Measurements from ENCODE around the gene HID1. TPM values are rescaled to one million over a fixed set of nuclear protein-coding genes. Genes with fewer than 3 reads are reported as not detected.

The HID1 gene
- total and polyA plus RNA-seq, 8 donors = 36.5 to 304 (median 82.2) TPM

DNA sequence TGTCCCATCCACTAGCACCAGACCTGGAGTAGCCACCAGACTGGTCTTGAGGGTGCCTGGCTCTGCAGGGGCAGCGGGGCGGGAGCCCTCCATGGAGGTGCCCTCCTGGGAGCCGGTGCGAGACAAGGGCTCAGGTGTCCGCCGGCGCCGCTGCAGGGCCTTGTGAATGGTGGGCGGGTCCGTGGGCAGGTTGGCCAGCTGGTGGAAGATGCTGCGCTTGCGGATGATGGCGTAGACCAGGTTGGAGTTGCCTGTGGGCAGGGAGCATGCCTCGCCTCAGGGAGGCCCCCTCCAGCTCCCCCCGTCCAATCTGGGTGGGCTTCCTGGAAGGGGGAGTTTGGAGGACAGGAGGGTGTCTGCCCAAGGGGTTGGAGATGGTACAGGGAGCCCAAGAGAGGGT, 18.4 kb downstream of the HID1 start:
- 87 to 95% (median 91%) methylated on average over 7 to 15 of the region's 15 CpGs for WGBS, 5 donors
- peaks cover 37 to 81% (median 75%) of the 10 kb centered on the region in 4 donors for H3K36me3 ChIP-seq
- peaks cover 0 to 6% (median 2%) of the 10 kb centered on the region in 4 donors for H3K4me1 ChIP-seq
- no peak overlapping the region for H3K27ac ChIP-seq
- no peak for DNase-seq
- H3K4me3 ChIP-seq = no peak overlapping the region
- H3K27me3 ChIP-seq = peaks cover 0 to 27% (median 0%) of the 10 kb centered on the region in 3 donors
- intact Hi-C loops (cut with DNase I; ENCODE audit: low total_unique reads) = no loop called here
- H3K9me3 ChIP-seq = no peaks in the 10 kb centered on the region
- TF ChIP-seq CTCF (IDR thresholded peaks at IDR 0.05) = no peak
- TF ChIP-seq POLR2A (IDR thresholded peaks at IDR 0.05) = no peak
- no peak for TF ChIP-seq POLR2AphosphoS5 (IDR thresholded peaks at IDR 0.05)
- TF ChIP-seq EP300 (IDR thresholded peaks at IDR 0.05) = no peak

DNA sequence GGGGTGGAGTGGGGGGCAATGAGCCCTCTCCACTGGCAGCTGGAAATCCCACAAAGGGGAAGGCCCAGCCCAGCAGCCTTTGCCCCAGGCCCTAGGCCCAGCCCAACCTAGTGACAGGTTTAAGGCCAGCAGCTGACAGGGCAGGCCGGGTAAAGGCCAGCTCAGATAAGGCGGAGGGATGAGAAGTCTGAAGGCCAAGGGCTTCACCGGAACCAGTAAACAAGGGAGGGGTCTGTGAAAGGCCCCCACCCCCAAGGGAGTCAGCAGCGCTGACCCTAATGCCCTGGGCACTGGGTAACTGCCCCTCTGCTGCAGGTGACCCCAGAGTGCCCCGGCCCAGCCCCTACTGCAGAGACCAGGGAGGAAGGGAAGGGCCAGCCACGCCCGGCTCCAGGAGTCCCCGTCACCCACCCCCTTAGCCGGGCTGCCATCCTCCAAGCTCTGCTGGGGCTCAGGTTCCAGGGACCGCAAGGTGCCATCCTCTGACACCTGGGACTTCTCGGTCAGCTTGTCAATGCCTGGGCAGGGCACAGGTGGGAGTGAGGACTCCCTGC, 19.3 kb downstream of the HID1 start:
- DNase-seq = no peak
- no peak for TF ChIP-seq EP300 (IDR thresholded peaks at IDR 0.05)
- intact Hi-C loops (cut with DNase I; ENCODE audit: low total_unique reads) = no loop called here

DNA sequence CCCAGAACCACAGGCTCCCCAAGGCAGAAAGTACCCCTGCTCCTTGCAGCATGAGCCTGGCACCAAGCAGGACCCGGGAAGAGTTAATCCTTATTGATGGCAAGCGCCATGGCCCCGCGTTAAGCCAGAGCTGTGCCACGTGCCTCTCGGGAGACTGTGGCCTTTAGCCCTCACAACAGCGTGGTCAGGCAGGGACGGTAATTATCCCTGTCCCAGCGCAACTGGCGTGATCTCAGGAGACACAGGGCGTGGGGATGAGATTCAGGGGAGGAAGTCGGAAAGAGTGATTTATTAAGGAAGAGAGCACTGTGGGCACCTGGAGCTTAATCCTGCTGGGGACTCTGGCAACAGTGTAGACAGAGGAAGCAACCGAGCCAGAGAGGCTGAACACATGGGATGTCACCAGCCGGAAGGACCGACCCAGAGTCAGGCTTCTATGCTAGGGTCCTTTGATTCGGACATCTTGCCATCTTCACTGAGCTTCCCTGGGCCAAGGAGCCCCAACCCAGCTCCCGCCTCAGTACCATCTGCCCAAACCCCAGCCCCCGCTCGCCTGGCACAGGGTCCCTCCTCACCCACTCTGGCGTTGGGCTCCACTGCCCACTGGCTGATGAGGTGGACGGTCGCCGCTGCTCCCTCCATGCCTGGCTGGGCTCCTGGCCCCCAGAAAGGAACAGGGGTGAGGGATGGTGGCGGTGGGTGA, 20.0 kb downstream of the HID1 start:
- DNase-seq = no peak
- H3K27ac ChIP-seq = no peak overlapping the region

More for the DNA sequence above, 19.3 kb downstream of the HID1 start:
- Histone ChIP-seq H3K4me1 (peaks cover 0 to 3% (median 1%) of the 10 kb centered on the region in 4 donors), H3K27ac (no peak overlapping the region), H3K36me3 (peaks cover 37 to 72% (median 66%) of the 10 kb centered on the region in 4 donors), H3K27me3 (peaks cover 0 to 27% (median 0%) of the 10 kb centered on the region in 3 donors), H3K9me3 (no peaks in the 10 kb centered on the region), H3K4me3 (no peak overlapping the region)
- WGBS, 5 donors = 65 to 83% (median 67%) methylated on average over 10 to 11 of the region's 11 CpGs

GRCh38 chr17:74951680-74952421, 20.7 kb downstream of the HID1 start:
- intact Hi-C loops (cut with DNase I; ENCODE audit: low total_unique reads) = no loop called here
- WGBS, 5 donors = 71 to 83% (median 78%) methylated on average over 19 to 32 of the region's 32 CpGs
- Histone ChIP-seq H3K4me3 (no peak overlapping the region), H3K4me1 (no peaks in the 10 kb centered on the region), H3K27ac (no peak overlapping the region), H3K9me3 (no peaks in the 10 kb centered on the region), H3K27me3 (peaks cover 0 to 35% (median 0%) of the 10 kb centered on the region in 3 donors), H3K36me3 (peaks cover 37 to 62% (median 59%) of the 10 kb centered on the region in 4 donors)
- no peak for DNase-seq
- no peak for TF ChIP-seq EP300 (IDR thresholded peaks at IDR 0.05)

More for the DNA sequence above, 20.0 kb downstream of the HID1 start:
- WGBS, 5 donors = 67 to 76% (median 75%) methylated on average over 19 to 24 of the region's 24 CpGs
- no peak overlapping the region for H3K4me3 ChIP-seq
- no peaks in the 10 kb centered on the region for H3K4me1 ChIP-seq
- TF ChIP-seq CTCF (IDR thresholded peaks at IDR 0.05) (no peak), POLR2AphosphoS5 (IDR thresholded peaks at IDR 0.05) (no peak), EP300 (IDR thresholded peaks at IDR 0.05) (no peak), POLR2A (IDR thresholded peaks at IDR 0.05) (no peak)
- no peaks in the 10 kb centered on the region for H3K9me3 ChIP-seq
- peaks cover 0 to 27% (median 0%) of the 10 kb centered on the region in 3 donors for H3K27me3 ChIP-seq
- intact Hi-C loops (cut with DNase I; ENCODE audit: low total_unique reads) = no loop called here
- peaks cover 37 to 66% (median 63%) of the 10 kb centered on the region in 4 donors for H3K36me3 ChIP-seq

GRCh38 chr17:74951065-74951464, 21.5 kb downstream of the HID1 start:
- Histone ChIP-seq H3K27ac (no peak overlapping the region), H3K4me3 (no peak overlapping the region), H3K4me1 (no peaks in the 10 kb centered on the region), H3K27me3 (peaks cover 0 to 42% (median 0%) of the 10 kb centered on the region in 3 donors), H3K9me3 (no peaks in the 10 kb centered on the region), H3K36me3 (peaks cover 29 to 55% (median 51%) of the 10 kb centered on the region in 4 donors)
- TF ChIP-seq EP300 (IDR thresholded peaks at IDR 0.05) (no peak), POLR2A (IDR thresholded peaks at IDR 0.05) (no peak), POLR2AphosphoS5 (IDR thresholded peaks at IDR 0.05) (no peak), CTCF (IDR thresholded peaks at IDR 0.05) (no peak)
- DNase-seq = no peak
- intact Hi-C loops (cut with DNase I; ENCODE audit: low total_unique reads) = no loop called here
- 55 to 80% (median 63%) methylated on average over 2 to 3 of the region's 3 CpGs for WGBS, 5 donors
